HG02870 (cell line): Measurements from ENCODE around the gene APLP2.
"Not testable (repeated sequence)": the region's sequence is repeated elsewhere in the genome, so short reads cannot be mapped to it uniquely, and the experiment has no call there.

Experiments
- ATAC-seq: cut with Tn5 transposase; IDR thresholded peaks from one replicate; pipeline ENCODE4 v1.9.1; 2021; ENCODE audit warnings: mild to moderate bottlenecking, moderate library complexity; ENCODE audit not compliant: unreplicated experiment

APLP2 gene

GRCh38 chr11:130069659-130070108, at the start of gene APLP2:
Gene APLP2, plus strand, starts transcription at chr11:130069894. Its CDS starts 84 bp downstream, at chr11:130069978.
- peak; percentile 97 for ATAC-seq

- ATAC-seq = no peak
Observed at GRCh38 chr11:130020323-130020722, 49.4 kb upstream of the APLP2 start.

- not testable (repeated sequence) for ATAC-seq
Observed at GRCh38 chr11:130021606-130022005, 48.1 kb upstream of the APLP2 start.

- no peak for ATAC-seq
Observed at GRCh38 chr11:130022799-130023198, 46.9 kb upstream of the APLP2 start.

GRCh38 chr11:130023204-130023603, 46.5 kb upstream of the APLP2 start:
- no peak for ATAC-seq

- no peak for ATAC-seq
Observed at GRCh38 chr11:130024361-130024760, 45.3 kb upstream of the APLP2 start.

GRCh38 chr11:130025371-130025770, 44.3 kb upstream of the APLP2 start:
- ATAC-seq = no peak

- no peak for ATAC-seq
Observed at GRCh38 chr11:130029137-130029536, 40.6 kb upstream of the APLP2 start.

- ATAC-seq = no peak
Observed at GRCh38 chr11:130031056-130031455, 38.6 kb upstream of the APLP2 start.

GRCh38 chr11:130031945-130032344, 37.7 kb upstream of the APLP2 start:
- ATAC-seq = no peak

GRCh38 chr11:130032931-130033330, 36.8 kb upstream of the APLP2 start:
- no peak for ATAC-seq

- no peak for ATAC-seq
Observed at GRCh38 chr11:130034236-130034635, 35.5 kb upstream of the APLP2 start.

GRCh38 chr11:130037058-130037457, 32.6 kb upstream of the APLP2 start:
- no peak for ATAC-seq

GRCh38 chr11:130037881-130038585, 31.7 kb upstream of the APLP2 start:
- ATAC-seq = no peak

GRCh38 chr11:130040281-130040940, 29.3 kb upstream of the APLP2 start:
- ATAC-seq = no peak

GRCh38 chr11:130042093-130042591, 27.6 kb upstream of the APLP2 start:
- ATAC-seq = no peak

GRCh38 chr11:130043575-130043974, 26.1 kb upstream of the APLP2 start:
- ATAC-seq = no peak

GRCh38 chr11:130047141-130047540, 22.6 kb upstream of the APLP2 start:
- ATAC-seq = no peak

- no peak for ATAC-seq
Observed at GRCh38 chr11:130049328-130049771, 20.3 kb upstream of the APLP2 start.

- ATAC-seq = no peak
Observed at GRCh38 chr11:130050257-130050656, 19.4 kb upstream of the APLP2 start.

GRCh38 chr11:130051082-130051481, 18.6 kb upstream of the APLP2 start:
- ATAC-seq = no peak

GRCh38 chr11:130052567-130052966, 17.1 kb upstream of the APLP2 start:
- no peak for ATAC-seq
